Measurements from ENCODE around the gene DAP.
"Not testable (repeated sequence)": the region's sequence is repeated elsewhere in the genome, so short reads cannot be mapped to it uniquely, and the experiment has no call there.

The DAP gene

GRCh38 chr5:10653043-10653442, 108.0 kb downstream of the DAP start:
- DNase-seq (ENCODE audit: low spot score), result no peak

GRCh38 chr5:10652606-10653005, 108.4 kb downstream of the DAP start:
- no peak for DNase-seq (ENCODE audit: low spot score)

DNA sequence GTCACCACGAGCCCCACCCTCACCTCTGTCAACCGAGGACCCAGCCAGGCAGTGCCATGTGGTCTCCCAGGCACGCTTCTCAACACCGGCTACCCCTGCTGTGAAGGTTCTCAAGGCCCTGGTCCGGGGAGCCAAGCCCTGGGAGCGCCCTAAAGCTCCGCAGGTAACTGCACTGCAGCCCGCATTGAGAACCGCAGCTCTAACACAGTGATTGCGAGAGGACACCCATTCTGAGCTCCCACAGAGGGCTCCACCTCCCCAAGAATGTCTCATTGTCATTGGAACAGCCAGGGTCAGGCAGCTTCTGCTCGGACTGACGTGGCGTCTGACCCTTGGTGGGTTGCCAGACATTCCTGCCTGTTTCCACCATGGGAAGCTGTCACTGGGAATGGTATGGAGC, 108.9 kb downstream of the DAP start:
- no peak for DNase-seq (ENCODE audit: low spot score)

- no peak for DNase-seq (ENCODE audit: low spot score)
These were observed 111.2 kb downstream of the DAP start for GRCh38 chr5:10649666-10650380.

DNA sequence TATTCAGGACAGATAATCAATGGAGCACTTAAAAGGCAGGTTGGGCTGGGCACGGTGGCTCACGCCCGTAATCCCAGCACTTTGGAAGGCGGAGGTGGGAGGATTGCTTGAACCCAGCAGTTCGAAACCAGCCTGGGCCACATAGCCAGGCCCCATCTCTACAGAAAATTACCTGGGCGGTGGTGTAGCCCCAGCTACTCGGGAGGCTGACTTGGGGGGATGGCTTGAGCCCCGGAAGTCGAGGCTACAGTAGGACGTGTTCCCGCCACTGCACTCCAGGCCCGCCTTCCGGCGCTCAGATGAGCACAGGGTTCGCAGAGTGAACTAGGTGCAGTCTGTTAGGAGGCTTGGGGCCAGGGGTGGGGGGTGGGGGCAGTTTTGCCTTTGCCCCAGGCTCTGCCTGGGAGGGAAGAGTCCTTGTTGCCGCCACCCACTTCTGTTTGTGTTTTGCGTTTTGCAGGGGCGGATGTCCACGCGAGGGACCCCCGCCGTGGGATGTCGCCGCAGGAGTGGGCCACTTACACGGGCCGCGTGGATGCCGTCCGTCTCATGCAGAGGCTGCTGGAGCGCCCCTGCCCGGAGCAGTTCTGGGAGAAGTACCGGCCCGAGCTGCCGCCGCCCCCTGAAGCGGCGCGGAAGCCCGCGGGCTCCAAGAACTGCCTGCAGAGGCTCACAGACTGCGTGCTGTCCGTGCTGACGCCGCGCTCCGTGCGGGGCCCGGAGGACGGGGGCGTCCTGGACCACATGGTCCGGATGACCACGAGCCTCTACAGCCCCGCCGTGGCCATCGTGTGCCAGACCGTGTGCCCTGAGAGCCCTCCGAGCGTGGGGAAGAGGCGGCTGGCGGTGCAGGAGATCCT, 112.0 kb downstream of the DAP start:
- DNase-seq (ENCODE audit: low spot score), result no peak

- no peak for DNase-seq (ENCODE audit: low spot score)
These were observed 113.4 kb downstream of the DAP start for GRCh38 chr5:10647640-10648039.

GRCh38 chr5:10645671-10646070, 115.4 kb downstream of the DAP start:
- no peak for DNase-seq (ENCODE audit: low spot score)

- no peak for DNase-seq (ENCODE audit: low spot score)
These were observed 115.9 kb downstream of the DAP start for GRCh38 chr5:10645146-10645545.

GRCh38 chr5:10644192-10644591, 116.8 kb downstream of the DAP start:
- DNase-seq (ENCODE audit: low spot score), result no peak

DNA sequence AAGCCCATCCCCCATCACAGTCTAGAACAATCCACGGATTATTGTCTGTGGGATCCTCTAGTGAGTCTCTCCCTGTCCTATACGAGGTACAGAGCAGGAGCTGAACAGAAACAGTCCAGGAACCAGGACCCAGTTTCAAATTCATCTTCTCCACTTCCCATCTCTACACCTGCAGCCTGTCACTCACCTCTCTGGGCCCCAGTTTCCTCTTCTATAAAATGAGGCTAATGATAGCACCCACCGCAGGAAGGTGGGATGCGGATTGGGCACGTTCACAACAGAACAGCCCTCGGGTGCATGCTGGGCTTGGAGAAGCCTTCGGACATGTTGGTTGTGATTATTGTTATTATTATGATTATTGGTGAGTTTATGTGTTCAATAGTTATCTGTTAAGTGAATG, 118.7 kb downstream of the DAP start:
- DNase-seq (ENCODE audit: low spot score), result no peak

DNA sequence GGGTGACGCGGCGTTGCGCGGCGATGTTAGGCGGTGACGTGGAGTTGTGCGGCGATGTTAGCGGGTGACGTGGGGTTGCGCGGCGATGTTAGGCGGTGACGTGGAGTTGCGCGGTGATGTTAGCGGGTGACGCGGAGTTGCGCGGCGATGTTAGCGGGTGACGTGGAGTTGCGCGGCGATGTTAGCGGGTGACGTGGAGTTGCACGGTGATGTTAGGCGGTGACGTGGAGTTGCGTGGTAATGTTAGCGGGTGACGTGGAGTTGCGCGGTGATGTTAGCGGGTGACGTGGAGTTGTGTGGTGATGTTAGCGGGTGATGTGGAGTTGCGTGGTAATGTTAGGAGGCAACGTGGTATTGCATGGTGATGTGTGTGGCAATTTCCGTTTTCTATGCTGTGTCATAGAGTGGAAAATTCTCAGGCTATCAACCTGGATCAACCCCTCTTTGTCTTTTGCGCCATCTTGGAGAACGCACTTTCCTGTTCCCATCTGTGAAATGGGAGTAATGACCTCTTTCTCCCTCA, 121.1 kb downstream of the DAP start:
- DNase-seq (ENCODE audit: low spot score), result no peak

GRCh38 chr5:10638723-10639122, 122.3 kb downstream of the DAP start:
- not testable (repeated sequence) for DNase-seq (ENCODE audit: low spot score)

GRCh38 chr5:10637944-10638343, 123.1 kb downstream of the DAP start:
- DNase-seq (ENCODE audit: low spot score), result no peak

- DNase-seq (ENCODE audit: low spot score), result no peak
These were observed 124.5 kb downstream of the DAP start for GRCh38 chr5:10636363-10637142.

GRCh38 chr5:10635867-10636350, 125.1 kb downstream of the DAP start:
- DNase-seq (ENCODE audit: low spot score), result no peak

DNA sequence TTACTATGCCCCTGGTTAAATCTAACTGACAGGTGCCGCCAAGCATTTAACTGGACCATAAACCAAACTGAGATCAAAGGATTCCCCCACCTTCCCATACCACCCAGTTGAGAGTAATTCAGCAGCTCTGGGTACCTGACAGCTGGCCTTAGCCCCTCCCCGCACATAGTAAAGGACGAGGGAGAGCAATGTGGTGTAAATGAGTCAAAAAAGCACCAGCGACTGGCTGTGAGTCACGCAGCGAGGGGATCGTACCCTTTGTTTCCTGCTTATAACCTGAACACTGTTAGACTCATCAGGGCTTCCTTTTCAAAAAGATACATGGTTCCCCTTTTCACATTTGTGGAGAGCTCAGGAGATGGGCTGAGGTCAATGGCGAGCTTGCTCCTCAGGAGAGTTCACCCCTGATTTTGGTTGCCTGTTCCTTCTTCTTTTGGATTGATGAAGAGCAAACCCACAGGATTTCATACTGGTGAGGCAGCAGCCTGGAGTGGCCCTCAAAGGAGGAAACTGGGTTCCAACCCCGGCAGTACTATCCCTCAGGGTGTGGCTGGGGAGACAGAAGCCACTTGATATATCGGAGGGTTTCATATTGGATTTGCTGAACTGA, 125.7 kb downstream of the DAP start:
- no peak for DNase-seq (ENCODE audit: low spot score)

GRCh38 chr5:10634562-10634961, 126.5 kb downstream of the DAP start:
- DNase-seq (ENCODE audit: low spot score), result no peak

- no peak for DNase-seq (ENCODE audit: low spot score)
These were observed 127.0 kb downstream of the DAP start for GRCh38 chr5:10634050-10634449.

DNA sequence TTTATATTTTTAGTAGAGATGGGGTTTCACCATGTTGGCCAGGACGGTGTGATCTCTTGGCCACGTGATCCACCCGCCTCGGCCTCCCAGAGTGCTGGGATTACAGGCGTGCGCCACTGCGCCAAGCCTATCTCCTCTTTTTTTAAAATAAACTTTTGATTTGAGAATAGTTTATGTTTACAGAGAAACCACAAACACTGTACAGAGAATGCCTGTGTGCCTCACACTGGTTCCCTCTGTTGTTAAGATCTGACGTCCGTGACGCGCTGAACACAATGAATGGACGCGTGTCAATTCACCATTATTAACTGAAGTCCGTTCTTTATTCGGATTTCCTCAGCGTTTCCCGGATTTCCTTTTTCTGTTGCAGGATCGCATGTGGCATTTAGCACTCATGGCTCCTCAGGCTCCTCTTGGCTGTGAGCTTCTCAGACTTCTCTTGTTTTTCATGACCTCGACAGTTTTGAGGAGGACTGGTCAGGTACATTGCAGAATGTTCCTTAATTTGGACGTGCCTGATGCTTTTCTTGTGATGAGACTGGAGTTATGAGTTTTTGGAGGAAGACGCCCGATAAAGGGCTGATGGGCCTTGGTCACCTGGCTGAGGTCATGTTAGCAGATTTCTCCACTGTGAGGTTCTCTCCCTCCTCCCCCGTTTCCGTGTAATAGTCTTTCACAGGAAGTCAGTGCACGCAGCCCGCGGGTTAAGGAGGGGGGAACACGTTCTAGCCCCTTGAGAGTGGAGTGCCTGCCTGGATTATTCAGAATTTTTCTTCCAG, 127.6 kb downstream of the DAP start:
- no peak for DNase-seq (ENCODE audit: low spot score)

DNA sequence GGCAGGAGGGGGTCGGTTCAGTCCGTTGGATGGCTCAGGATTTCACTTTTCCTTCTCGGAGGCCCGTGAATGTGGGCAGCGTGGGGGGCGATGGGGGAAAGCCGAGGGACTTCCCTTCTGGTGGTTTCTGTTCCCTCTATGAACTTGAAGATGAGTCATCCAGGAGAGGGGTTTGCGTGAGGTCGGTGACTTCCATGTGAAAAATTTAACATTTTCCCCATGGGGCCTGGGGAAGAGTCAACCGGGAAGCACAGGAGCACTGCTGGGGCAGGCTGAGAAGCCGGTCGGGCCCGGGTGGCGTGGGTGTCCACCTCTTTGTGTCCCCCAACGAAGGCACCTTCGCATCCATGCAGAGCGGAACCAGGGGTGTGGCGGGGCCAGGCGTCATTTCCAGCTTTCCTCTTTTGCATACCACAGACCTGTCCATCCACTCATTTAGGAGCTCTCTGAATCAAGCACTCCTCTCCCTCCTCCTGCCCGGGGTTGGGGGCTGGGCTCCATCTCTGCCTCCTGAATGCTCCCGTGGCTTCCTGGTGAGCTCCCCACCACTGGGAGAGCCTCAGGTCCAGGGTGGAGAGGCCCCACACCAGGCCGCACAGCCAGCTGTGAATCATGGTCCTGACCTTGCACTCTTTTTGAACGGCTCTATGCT, 128.8 kb downstream of the DAP start:
- no peak for DNase-seq (ENCODE audit: low spot score)
